SK-N-SH (cell line): Measurements from ENCODE around the gene PSAP. TPM values are rescaled to one million over a fixed set of nuclear protein-coding genes. Genes with fewer than 3 reads are reported as not detected.

Experiments used
- CTCF ChIP-seq: fragments of 200-600 bp; sonication (generic); IDR thresholded peaks from 2 replicates; pipeline ENCODE4 v1.6.1; 2017; ENCODE audit warnings: antibody characterized with exemption, mild to moderate bottlenecking, moderate library complexity
- ELF1 ChIP-seq: IDR thresholded peaks from 2 replicates; pipeline ENCODE4 v1.4.0; 2012
- EP300 ChIP-seq, 2 experiments: IDR thresholded peaks; 2 replicates each; pipeline versions ENCODE4 v1.4.0 to v1.6.1; 2012; ENCODE audit warnings: borderline replicate concordance in 1 of 2, low read depth in 1 of 2, low read length in 1 of 2
- EZH2phosphoT487 ChIP-seq: fragments of 200-600 bp; sonication (generic); IDR thresholded peaks from 2 replicates; pipeline ENCODE4 v1.6.1; 2017; ENCODE audit warnings: low read depth, mixed run types, mild to moderate bottlenecking, antibody characterized with exemption, moderate library complexity, borderline replicate concordance
- GABPA ChIP-seq: IDR thresholded peaks from 2 replicates; pipeline ENCODE4 v1.4.0; 2012; ENCODE audit warnings: low read depth, mild to moderate bottlenecking
- JUND ChIP-seq: IDR thresholded peaks from 2 replicates; pipeline ENCODE4 v1.4.0; 2012
- MXI1 ChIP-seq: IDR thresholded peaks from 2 replicates; pipeline ENCODE4 v1.6.1; 2012; ENCODE audit warnings: mild to moderate bottlenecking, low read depth, low read length, improper control_type of control experiment
- RXRA ChIP-seq: IDR thresholded peaks from 2 replicates; pipeline ENCODE4 v1.4.0; 2012; ENCODE audit warnings: low read depth, mild to moderate bottlenecking, borderline replicate concordance
- SIN3A ChIP-seq: IDR thresholded peaks from 2 replicates; pipeline ENCODE4 v1.6.1; 2012; ENCODE audit warnings: low read depth, mild to moderate bottlenecking, low read length, moderate library complexity, borderline replicate concordance
- SMC3 ChIP-seq: IDR thresholded peaks from 2 replicates; pipeline ENCODE4 v1.6.1; 2012; ENCODE audit warnings: low read depth, low read length, improper control_type of control experiment
- TAF1 ChIP-seq: IDR thresholded peaks from 2 replicates; pipeline ENCODE4 v1.6.1; 2012; ENCODE audit warnings: low read depth, mild to moderate bottlenecking, low read length, moderate library complexity, borderline replicate concordance
- TCF12 ChIP-seq: IDR thresholded peaks from 2 replicates; pipeline ENCODE4 v1.4.0; 2012
- TEAD4 ChIP-seq: IDR thresholded peaks from 2 replicates; pipeline ENCODE4 v1.4.0; 2012; ENCODE audit warnings: mild to moderate bottlenecking, borderline replicate concordance; ENCODE audit not compliant: insufficient read depth
- USF2 ChIP-seq: fragments of 150-350 bp; IDR thresholded peaks from 2 replicates; pipeline ENCODE4 v1.6.1; 2017; ENCODE audit warnings: antibody characterized with exemption, low read length, low read depth, borderline replicate concordance
- polyA plus RNA-seq, 3 experiments: library from polyadenylated mRNA; depleted of rRNA; stranded (reverse); fragments of >200 nt; gene quantifications; 2 replicates each; pipeline ENCODE4 v1.2.3, GENCODE V29; 2012
- TF ChIP-seq, protein P1 (sequence below): IDR thresholded peaks from 2 replicates; pipeline ENCODE4 v1.4.0; 2012; ENCODE audit warnings: low read depth, borderline replicate concordance
- TF ChIP-seq, protein P2 (sequence below): IDR thresholded peaks from 2 replicates; pipeline ENCODE4; 2012

The PSAP gene
- polyA plus RNA-seq, 1 of the 3 experiments (the other 2 are of a cell fraction), result 1,647 TPM

DNA sequence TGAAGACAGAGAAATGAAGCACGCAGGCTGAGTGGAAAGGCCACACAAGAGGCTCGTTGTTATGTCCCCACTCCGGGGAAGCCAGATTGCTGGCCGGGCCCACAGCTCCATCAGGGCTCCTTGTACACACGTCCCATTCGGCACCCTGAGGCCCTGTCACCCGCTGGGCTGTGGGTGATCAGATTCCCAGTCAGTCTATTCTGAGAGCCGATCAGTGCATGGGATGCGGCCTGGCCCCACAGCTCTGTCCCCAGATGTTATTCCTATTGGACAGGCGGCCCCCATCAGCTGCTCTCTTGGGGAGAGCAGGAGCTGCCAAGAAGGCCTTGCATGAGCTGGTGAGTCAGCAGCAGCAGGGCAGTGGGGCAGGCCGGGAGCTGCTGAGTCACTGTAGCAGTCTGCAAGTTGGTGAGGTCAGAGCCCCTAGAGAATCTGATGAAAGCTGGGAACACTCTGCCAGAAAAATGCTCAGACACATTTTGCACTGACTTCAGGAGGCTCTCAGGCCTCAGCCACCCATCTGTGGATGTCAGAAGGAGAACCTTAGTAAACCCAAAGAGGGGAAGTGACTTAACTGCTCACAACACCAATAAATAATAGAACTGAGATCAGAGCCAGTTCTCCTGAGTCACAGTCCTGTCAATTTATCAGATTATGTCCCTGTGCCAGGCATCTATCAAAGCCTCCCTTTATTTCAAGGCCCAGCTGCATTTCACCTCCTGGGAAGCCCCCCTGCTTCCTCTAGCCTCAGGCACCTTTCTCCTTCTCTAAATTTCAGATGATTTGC lies 9.4 kb upstream of the PSAP start (continued):
- TF ChIP-seq, protein P1, sequence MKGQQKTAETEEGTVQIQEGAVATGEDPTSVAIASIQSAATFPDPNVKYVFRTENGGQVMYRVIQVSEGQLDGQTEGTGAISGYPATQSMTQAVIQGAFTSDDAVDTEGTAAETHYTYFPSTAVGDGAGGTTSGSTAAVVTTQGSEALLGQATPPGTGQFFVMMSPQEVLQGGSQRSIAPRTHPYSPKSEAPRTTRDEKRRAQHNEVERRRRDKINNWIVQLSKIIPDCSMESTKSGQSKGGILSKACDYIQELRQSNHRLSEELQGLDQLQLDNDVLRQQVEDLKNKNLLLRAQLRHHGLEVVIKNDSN, result no peak; the same call in 1 of the 2 replicates
- TF ChIP-seq EP300 (IDR thresholded peaks at IDR 0.05; ENCODE audit: borderline replicate concordance in 1 of 2, low read depth in 1 of 2, low read length in 1 of 2), result peak; percentile 45 to 88
- no peak for TF ChIP-seq CTCF
- no peak for TF ChIP-seq EZH2phosphoT487
- no peak for TF ChIP-seq ELF1
- no peak for TF ChIP-seq USF2
- no peak for TF ChIP-seq MXI1
- no peak for TF ChIP-seq GABPA
- peak; percentile 95 for TF ChIP-seq JUND
- 0 out of 2 replicates have a peak, but pooled peaks have one; percentile 65 for TF ChIP-seq SIN3A
- peak; percentile 96 for TF ChIP-seq RXRA
- peak; percentile 55 for TF ChIP-seq TEAD4
- no peak for TF ChIP-seq SMC3
- peak; percentile 94 for TF ChIP-seq TCF12
- TF ChIP-seq, protein P2, sequence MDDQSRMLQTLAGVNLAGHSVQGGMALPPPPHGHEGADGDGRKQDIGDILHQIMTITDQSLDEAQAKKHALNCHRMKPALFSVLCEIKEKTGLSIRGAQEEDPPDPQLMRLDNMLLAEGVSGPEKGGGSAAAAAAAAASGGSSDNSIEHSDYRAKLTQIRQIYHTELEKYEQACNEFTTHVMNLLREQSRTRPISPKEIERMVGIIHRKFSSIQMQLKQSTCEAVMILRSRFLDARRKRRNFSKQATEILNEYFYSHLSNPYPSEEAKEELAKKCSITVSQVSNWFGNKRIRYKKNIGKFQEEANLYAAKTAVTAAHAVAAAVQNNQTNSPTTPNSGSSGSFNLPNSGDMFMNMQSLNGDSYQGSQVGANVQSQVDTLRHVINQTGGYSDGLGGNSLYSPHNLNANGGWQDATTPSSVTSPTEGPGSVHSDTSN, result peak; percentile 92
- TF ChIP-seq TAF1, result no peak; the same call in 1 of the 2 replicates
